ENCODE results near the gene USP12.

Gene USP12

GRCh38 chr13:27020415-27020814 lies 151.2 kb downstream of the USP12 start:
- POLR2A ChIA-PET = no interaction called here
- DNase-seq (ENCODE audit: extremely low spot score) = no peak
- CTCF ChIA-PET = no interaction called here

GRCh38 chr13:27018882-27019281 lies 152.7 kb downstream of the USP12 start:
- CTCF ChIA-PET = no interaction called here
- DNase-seq (ENCODE audit: extremely low spot score) = peak; percentile 6
- POLR2A ChIA-PET = no interaction called here
- TF ChIP-seq HDGF (IDR thresholded peaks at IDR 0.05; ENCODE audit: borderline replicate concordance) (no peak), CTBP1 (IDR thresholded peaks at IDR 0.05; ENCODE audit: borderline replicate concordance) (no peak), SP1 (IDR thresholded peaks at IDR 0.05) (no peak), ARNT (IDR thresholded peaks at IDR 0.05) (no peak), PKNOX1 (IDR thresholded peaks at IDR 0.05) (no peak), NFRKB (IDR thresholded peaks at IDR 0.05) (no peak), ELF4 (IDR thresholded peaks at IDR 0.05) (no peak), L3MBTL2 (conservative IDR thresholded peaks at IDR 0.05) (no peak), SUZ12 (IDR thresholded peaks at IDR 0.05) (no peak), FOXK2 (IDR thresholded peaks at IDR 0.05) (no peak), ZNF384 (IDR thresholded peaks at IDR 0.05) (no peak)

More at GRCh38 chr13:27020415-27020814, 151.2 kb downstream of the USP12 start:
- TF ChIP-seq ZNF384 (IDR thresholded peaks at IDR 0.05) (no peak), HDGF (IDR thresholded peaks at IDR 0.05; ENCODE audit: borderline replicate concordance) (no peak), CTBP1 (IDR thresholded peaks at IDR 0.05; ENCODE audit: borderline replicate concordance) (no peak)

GRCh38 chr13:27018344-27018861 lies 153.2 kb downstream of the USP12 start:
- ChIA-PET CTCF (interaction anchor here (1.0 kb wide), 1 partner anchor 9 kb away, joined by 3 read pairs; no protein-coding TSS in a partner anchor), POLR2A (interaction anchor here (1.0 kb wide), 1 partner anchor 233 kb away, joined by 3 read pairs; no protein-coding TSS in a partner anchor)
- TF ChIP-seq FOXK2 (IDR thresholded peaks at IDR 0.05) = no peak
- TF ChIP-seq CTBP1 (IDR thresholded peaks at IDR 0.05; ENCODE audit: borderline replicate concordance) = no peak
- TF ChIP-seq L3MBTL2 (conservative IDR thresholded peaks at IDR 0.05) = no peak
- TF ChIP-seq NFRKB (IDR thresholded peaks at IDR 0.05) = no peak
- no peak for TF ChIP-seq FOXM1 (IDR thresholded peaks at IDR 0.05; ENCODE audit: borderline replicate concordance)
- no peak for TF ChIP-seq PKNOX1 (IDR thresholded peaks at IDR 0.05)
- TF ChIP-seq LEF1 (IDR thresholded peaks at IDR 0.05; ENCODE audit: borderline replicate concordance) = no peak
- TF ChIP-seq FOXA1 (IDR thresholded peaks at IDR 0.05) = no peak
- TF ChIP-seq TARDBP (IDR thresholded peaks at IDR 0.05) = no peak
- TF ChIP-seq HDGF (IDR thresholded peaks at IDR 0.05; ENCODE audit: borderline replicate concordance) = no peak
- TF ChIP-seq BHLHE40 (IDR thresholded peaks at IDR 0.05; ENCODE audit: borderline replicate concordance) = no peak
- no peak for TF ChIP-seq SP1 (IDR thresholded peaks at IDR 0.05)
- TF ChIP-seq ZNF384 (IDR thresholded peaks at IDR 0.05) = no peak
- no peak for TF ChIP-seq ELF4 (IDR thresholded peaks at IDR 0.05)
- DNase-seq (ENCODE audit: extremely low spot score) = no peak

GRCh38 chr13:27016875-27017274 lies 154.7 kb downstream of the USP12 start:
- no peak for DNase-seq (ENCODE audit: extremely low spot score)
- TF ChIP-seq FOXM1 (IDR thresholded peaks at IDR 0.05; ENCODE audit: borderline replicate concordance) (no peak), FOXK2 (IDR thresholded peaks at IDR 0.05) (no peak), CTBP1 (IDR thresholded peaks at IDR 0.05; ENCODE audit: borderline replicate concordance) (no peak), LEF1 (IDR thresholded peaks at IDR 0.05; ENCODE audit: borderline replicate concordance) (no peak)
- ChIA-PET CTCF (interaction anchor here (0.9 kb wide), 1 partner anchor 23 kb away, joined by 7 read pairs; no protein-coding TSS in a partner anchor), POLR2A (interaction anchor here (0.8 kb wide), 1 partner anchor 8 kb away, joined by 3 read pairs; no protein-coding TSS in a partner anchor)

All from HEK293T (cell line).